HG02970 (cell line): Measurements from ENCODE around the gene LILRB3.
A peak's percentile ranks its signal among the peaks of the same experiment; 100 is the strongest.
"Not testable (repeated sequence)": the region's sequence is repeated elsewhere in the genome, so short reads cannot be mapped to it uniquely, and the experiment has no call there.

Experiments used
- ATAC-seq: cut with Tn5 transposase; IDR thresholded peaks from one replicate; pipeline ENCODE4 v1.9.1; 2021; ENCODE audit warnings: mild to moderate bottlenecking, moderate library complexity, moderate number of reproducible peaks; ENCODE audit not compliant: unreplicated experiment, low FRiP score

Gene LILRB3

GRCh38 chr19:54191811-54192453 lies 30.9 kb downstream of the LILRB3 start:
- ATAC-seq, result no peak

GRCh38 chr19:54191011-54191810 lies 31.6 kb downstream of the LILRB3 start, which contains the start of gene TSEN34:
Gene TSEN34 (plus strand): TSS chr19:54191308. CDS start chr19:54191365, 57 bp downstream.
- ATAC-seq, result peak; percentile 29

GRCh38 chr19:54190503-54191010 lies 32.2 kb downstream of the LILRB3 start:
- peak; percentile 47 for ATAC-seq

DNA sequence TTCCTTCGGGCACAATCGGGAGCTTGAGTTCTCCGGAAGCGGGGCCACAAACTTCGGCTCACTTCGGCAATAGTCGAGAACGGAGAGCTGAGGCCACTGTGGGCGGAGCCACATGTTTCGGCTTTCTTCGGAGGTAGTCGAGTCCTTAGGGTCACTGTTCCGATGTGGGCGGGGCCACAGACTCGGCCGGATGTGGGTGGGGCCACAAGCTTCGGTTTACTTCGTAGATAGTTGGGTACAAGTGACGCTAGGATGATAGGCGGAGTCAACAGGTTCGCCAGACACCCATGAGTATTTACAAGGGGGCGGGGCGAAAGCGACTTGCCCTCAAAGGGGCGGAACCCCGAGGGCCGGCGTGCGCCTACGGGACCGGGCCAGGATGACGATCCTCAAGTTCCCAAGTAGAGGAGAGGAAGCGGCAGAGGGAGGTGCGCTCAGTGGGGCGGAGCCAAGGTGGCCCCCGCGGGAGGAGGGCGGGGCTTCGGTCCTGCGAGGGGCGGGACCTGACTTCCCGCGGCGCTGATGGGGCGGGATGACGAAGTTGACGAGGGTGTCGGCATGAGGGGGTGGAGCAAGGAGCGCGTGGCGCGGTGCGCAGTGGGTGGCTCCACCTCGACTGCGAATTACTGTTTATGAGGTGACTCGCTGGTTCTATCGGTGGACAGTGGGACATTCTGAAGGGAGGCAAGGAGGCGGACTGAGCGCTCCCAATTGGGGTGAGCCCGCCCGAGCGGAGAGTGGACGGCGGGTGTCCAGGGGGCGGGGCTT lies 32.9 kb downstream of the LILRB3 start:
- ATAC-seq, result peak; percentile 47

GRCh38 chr19:54189145-54189734 lies 33.6 kb downstream of the LILRB3 start, which contains the start of gene MBOAT7:
Gene MBOAT7 (minus strand): TSS chr19:54189580. CDS start chr19:54188508, 1,072 bp downstream.
- ATAC-seq, result peak; percentile 11

DNA sequence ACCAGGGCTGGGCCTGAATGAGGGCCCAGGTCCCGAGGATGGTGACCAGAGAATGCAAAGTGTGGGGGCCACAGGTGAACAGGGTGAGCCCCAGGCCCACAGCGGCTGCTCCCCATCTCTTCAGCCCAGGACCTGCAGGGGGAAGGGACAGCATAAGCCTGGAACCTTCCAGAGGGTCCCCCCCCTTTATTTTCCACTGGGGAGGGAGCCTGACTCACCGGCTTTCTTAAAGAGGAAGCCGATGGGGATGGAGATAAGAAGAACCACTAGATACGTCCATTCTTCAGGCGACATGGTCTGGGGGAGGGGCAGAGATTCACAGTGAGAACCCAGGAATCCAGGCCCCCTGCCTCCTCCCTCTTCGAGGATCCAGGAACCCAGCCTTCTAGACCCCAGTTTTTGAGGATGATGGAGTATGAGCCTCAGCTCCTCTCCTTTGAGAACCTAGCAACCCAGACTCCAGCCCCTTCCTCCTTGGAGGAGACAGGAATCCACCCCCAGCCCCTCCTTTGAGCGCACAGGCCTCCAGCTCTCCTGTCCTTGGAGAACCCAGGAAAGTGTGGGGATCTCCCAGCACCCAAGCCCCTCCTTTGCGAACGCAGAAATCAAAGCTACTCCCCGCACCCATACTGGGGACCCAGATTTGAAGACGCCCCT lies 34.5 kb downstream of the LILRB3 start:
- no peak for ATAC-seq

GRCh38 chr19:54186934-54187381 lies 35.8 kb downstream of the LILRB3 start:
- ATAC-seq, result no peak

DNA sequence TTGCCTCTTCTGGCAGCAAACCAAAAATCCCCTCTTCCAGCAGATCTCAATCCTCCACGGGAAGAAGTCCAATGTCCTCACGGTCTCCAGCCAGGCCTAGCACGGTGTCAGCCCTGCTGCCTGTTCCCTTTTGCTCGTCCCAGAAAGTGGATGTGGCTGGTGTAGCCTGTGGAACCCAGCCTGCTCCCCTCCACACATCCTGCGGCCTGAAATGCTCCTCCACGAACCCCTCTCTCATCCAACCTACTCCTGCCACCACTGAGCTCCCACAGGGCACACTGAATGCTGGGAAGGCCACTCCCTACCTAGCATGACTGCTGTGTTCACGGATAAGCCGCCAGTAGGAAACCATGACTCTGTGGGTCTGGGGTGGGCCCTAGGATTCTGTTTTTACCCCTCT lies 36.5 kb downstream of the LILRB3 start:
- no peak for ATAC-seq

DNA sequence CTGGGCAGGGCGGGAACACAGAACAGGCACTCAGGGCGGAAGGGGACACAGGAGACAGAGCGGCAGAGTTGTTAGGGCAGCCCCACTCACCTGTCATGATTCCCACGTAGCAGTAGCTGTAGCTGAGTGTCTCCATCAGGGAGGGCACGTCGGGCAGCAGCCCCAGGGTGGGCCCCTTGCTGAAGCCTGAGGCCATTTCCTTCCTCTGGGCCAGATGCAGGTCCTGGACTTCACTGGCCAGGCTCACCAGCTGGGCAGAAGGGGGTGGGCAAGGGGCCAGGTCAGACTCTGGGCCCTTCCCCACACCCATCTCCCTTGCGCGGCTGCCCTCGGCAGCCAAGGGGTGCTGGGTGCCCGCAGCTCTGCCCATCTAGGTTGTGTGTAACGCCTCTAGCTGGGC lies 39.4 kb downstream of the LILRB3 start:
- ATAC-seq, result no peak

- ATAC-seq, result not testable (repeated sequence)
These were observed 40.9 kb downstream of the LILRB3 start for GRCh38 chr19:54181894-54182293.

DNA sequence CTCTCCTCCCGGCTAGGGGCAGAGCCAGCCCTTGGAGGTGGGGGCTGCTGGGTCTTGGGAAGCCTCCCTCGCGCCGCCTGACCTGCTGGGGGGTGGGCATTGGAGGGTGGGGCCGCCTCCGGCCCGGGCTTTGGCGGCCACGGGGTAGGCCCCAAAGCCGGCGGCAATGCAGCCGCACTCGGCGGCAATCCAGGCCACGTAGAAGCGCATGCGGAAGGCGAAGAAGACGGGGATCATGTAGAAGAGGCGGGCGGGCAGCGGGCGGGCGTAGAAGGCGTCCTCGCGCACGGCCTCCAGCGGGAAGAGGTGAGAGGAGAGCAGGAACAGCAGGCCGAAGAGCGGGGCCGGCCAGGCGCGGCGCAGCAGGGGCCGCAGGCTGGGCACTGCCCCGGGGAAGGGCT lies 42.1 kb downstream of the LILRB3 start:
- ATAC-seq, result no peak

DNA sequence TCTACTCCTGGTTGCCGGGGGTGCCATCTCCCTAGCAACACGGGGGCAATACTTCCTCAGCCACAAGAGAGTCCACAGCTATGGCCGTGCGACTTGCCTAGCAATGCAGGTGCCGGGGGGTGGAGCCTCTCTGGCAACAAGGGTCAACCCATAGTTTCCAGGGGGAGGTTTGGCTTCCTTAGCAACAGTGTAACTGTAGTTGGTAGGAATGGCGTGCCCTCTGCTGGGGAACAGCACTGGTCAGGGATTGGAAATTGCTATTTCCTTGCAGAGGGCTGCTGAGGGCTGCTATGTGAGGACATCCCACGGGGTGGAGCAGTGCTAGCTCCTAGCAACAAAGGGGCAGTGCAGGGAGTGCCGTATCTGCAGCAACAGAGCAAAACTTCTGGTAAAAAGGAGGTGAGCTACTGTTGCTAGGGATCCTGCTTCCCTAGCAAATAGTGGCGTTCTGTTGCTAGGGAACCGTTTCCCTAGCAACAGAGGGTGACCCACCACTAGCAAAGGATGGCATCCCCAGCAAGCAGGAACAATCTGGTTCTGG lies 42.8 kb downstream of the LILRB3 start:
- ATAC-seq, result no peak

DNA sequence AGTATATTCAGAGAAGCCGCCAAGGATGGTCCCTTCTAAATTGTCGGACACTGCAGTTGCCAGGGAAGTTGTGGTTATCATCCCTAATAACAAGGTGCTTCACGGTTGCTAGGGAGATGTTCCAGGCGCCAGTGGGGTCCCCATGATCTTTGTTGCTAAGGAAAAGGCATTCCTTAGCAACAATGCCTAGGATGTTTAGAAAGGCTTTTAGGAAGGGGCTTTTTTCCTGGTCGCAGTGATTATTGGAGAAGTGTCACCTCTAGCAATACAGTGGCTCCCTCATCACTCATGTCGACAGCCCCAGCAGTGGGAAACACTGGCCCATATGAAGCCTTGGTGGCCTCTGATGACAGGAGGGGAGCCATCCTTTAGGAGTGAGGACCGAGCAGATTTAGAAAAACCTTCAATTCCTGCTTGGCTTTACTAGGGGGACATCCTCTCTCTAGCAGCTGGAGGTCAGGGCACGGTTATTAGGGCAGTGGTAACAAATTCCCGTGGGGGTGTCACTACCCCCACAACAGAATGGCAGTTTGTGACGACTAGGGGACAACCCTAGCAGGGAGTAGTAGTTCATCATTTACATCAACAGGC lies 43.5 kb downstream of the LILRB3 start:
- ATAC-seq, result no peak

DNA sequence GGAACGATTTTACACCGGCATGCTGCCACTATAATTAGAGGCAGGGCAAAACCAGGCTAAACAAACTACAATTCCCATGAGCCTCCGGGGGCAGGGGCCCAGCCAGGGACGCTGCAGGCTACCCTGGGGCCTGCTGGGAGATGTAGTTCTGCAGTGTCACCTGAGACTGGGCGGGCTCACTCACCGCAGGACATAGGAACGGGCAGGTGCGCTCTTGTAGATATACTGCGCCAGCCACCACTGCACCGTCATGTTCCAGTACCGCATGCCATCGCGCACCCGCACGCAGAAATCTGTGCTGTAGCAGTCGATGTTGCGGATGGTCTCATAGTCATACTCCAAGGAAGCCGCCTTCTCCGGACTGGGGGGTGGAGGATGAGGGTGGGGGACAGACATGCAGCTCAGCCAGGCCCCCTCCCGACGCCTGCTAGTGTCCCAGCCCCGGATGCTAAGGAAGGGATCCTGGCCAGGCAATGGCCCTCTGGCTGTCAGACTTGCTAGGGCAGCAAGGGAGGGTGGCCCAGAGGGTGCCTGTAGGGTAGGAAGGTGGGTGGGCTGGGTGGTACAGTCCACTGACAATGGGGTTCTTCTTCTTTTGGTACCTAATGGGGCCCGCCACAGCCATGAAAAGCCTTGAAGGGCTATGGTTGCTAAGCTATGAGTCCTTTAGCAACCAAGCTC lies 44.1 kb downstream of the LILRB3 start:
- ATAC-seq, result no peak

DNA sequence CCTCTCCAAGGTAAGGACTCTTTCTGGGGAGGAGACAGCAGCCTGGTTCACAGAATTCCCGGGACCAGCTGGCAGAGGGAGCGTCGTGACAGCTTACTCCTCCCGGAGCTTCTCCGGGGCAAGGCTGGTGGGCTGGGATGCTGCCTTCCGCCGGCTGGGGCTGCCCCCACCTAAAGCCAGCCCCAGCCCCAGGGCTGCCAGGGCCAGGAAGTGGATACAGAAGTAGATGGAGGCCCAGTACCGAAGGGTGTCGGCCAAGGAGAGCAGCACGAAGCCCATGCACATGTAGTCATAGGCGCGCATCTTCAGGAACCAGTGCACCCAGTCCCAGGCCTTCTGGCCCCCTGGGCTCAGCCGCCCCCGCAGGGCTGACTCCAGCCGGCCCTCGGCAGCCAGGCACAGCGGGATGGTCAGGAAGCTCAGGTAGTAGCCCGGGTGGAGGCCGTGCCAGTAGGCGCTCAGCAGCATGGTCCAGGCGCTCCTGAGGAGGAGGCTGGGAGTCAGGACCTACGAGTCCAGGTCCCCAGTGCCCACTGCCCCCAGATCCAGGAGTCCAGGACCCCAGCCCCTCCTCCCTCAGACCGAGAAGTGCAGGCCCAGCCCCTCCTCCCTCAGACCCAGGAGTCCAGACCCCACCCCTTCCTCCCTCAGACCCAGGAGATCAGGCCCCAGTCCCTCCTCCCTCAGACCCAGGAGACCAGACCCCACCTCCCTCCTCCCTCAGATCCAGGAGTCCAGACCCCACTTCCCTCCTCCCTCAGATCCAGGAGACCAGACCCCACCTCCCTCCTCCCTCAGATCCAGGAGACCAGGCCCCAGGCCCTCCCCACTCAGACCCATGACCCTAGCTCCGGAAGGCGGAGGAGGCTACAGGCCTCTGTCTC lies 48.6 kb downstream of the LILRB3 start:
- no peak for ATAC-seq

DNA sequence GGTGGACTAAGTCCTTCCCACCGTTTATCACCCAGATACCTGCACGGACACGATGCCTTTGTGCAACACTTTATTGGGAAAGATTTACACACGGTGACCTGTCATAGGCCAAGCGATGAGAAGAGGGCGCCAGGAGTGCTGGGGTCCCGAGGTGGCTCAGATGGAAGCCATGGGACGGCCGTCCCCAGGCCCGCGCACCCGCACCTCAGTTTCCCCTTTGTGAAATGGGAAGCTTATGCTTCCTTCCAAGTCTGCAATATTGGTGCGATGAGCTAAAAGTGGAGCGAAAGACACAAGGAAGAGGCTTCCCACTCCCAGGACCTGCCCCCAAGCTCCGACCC lies 49.5 kb downstream of the LILRB3 start:
- ATAC-seq, result no peak

DNA sequence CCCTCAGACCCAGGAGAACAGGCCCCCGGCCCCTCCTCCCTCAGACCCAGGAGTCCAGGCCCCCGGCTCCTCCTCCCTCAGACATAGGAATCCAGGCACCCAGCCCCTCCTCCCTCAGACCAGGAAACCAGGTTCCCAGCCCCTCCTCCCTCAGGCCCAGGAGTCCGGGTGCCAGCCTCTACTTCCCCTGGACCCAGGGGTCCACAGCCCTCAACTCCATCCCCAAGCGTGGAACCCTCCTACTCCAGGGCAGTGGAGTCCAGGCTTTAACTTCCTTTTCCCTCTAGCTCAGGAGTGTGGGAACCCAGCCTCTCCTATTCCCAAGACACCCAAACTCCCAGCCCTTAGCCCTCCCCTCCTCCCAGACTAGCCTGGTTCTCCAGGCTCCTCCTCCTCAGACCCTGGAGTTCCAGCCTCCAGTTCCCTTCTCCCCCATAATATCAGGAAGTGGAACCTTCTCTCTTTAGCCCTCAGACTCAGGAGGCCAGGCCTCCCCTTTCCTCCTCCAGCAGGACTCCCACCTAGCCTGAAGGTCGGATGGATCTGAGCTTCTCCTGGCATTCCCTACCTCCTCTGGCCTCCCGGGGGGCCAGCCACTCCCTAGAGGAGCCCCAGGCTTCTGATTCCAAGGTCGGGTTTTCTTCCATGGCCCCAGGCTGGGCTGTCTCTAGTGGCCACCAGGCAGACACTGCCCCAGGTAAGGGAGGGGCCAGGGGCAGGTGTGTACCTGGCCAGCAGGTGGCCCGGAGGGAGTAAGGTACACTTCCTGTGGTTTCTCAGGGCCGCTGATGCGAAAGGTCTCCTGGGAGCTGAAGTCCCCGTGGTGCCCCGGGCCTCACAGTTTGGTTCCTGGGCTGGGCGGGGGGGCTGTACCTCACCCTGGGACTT lies 50.1 kb downstream of the LILRB3 start, which contains the start of gene TMC4:
Gene TMC4 (minus strand): TSS at position 690 of the 888 bp plus-strand sequence. CDS start 43 bp downstream, at position 647.
- no peak for ATAC-seq
